GM19035 (cell line): ENCODE data around the gene LMNB1.

ENCODE experiments used
- ATAC-seq: cut with Tn5 transposase; IDR thresholded peaks from one replicate; pipeline ENCODE4 v1.9.1; 2021; ENCODE audit not compliant: unreplicated experiment

Gene LMNB1

DNA sequence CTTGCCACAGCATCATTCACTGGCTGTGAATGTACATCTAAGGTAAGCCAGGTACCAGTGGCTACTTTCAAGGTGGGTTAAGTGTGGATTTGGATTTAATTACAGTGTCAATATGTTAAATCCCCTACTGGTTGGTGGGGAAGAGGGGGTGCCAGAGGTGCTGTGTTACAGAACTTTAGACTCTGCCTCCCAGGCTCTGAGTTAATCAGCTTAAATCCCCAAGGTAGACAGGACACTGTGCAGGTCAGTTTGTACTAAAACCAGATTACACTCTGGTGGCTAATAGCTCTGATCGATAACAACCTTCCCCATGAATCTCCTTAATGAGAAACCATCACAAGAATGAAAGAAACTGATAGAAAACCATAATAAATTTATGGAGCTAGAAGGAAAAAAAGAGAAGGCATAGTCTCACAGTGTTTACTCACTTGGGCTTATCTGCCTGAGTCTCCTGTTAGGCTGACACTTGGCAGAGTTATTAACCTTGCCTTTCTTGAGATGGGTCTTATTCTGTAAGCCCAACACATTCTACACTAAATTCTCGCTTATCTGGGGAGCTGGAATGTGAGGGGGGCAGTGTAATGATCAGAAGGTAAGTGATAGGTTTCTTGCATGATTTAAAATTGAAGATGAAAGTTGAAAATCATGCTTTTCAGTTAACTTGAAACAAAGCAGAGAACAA lies 106.8 kb downstream of the LMNB1 start:
- ATAC-seq = no peak

GRCh38 chr5:126884269-126884819 lies 107.4 kb downstream of the LMNB1 start:
- no peak for ATAC-seq
